Measurements from ENCODE around the gene APLF.
"Not testable (repeated sequence)": the region's sequence is repeated elsewhere in the genome, so short reads cannot be mapped to it uniquely, and the experiment has no call there.

- TF ChIP-seq, protein P1, sequence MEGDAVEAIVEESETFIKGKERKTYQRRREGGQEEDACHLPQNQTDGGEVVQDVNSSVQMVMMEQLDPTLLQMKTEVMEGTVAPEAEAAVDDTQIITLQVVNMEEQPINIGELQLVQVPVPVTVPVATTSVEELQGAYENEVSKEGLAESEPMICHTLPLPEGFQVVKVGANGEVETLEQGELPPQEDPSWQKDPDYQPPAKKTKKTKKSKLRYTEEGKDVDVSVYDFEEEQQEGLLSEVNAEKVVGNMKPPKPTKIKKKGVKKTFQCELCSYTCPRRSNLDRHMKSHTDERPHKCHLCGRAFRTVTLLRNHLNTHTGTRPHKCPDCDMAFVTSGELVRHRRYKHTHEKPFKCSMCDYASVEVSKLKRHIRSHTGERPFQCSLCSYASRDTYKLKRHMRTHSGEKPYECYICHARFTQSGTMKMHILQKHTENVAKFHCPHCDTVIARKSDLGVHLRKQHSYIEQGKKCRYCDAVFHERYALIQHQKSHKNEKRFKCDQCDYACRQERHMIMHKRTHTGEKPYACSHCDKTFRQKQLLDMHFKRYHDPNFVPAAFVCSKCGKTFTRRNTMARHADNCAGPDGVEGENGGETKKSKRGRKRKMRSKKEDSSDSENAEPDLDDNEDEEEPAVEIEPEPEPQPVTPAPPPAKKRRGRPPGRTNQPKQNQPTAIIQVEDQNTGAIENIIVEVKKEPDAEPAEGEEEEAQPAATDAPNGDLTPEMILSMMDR (IDR thresholded peaks at IDR 0.05; ENCODE audit: low read depth, low read length) = not testable (repeated sequence)
- TF ChIP-seq MAX (IDR thresholded peaks at IDR 0.05; ENCODE audit: low read depth, low read length); POLR2A (IDR thresholded peaks at IDR 0.05; ENCODE audit: extremely low read depth, insufficient read length): not testable (repeated sequence)
Measured at GRCh38 chr2:68555425-68556206, 88.2 kb downstream of the APLF start.
